ENCODE results near the gene PKIG.
"Not testable (repeated sequence)": the region's sequence is repeated elsewhere in the genome, so short reads cannot be mapped to it uniquely, and the experiment has no call there.

Gene PKIG

DNA sequence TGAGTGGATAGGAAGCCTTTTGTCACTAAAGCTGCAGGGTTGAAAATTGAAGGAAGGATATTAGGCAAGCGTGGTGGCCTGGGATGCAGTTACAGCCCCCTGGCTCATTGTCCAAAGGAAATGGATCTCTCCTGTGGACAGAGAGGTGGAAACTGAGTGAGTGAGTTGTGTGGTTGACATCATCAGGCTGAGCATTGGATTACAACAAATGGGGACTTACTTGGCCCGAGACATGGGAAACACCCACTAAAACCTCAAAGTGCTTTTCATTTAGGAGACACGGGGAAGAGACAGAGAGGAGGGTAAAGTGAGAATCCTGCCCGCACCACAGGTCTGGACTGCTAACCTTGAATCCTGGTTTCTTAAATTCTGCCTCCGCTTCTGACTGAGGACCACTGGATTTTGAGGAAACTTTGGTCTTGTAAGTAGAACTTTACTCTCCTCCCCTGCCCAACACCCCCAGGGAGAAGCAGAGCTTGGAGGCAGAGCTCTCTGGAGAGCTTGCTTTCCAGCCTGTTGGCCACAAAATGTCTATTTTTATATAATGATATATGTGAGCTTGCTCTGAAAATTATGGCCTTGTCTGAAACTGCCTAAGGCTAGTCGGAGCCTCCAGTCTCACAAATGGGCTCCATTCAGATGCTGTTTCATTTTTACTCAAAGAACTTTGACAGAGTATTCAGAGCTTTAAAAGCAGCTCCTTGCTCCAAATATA is at the start of gene PKIG:
TSS of gene PKIG (plus strand) at position 269 of the 715 bp plus-strand sequence. CDS start 31,978 bp downstream, outside the sequence.
- ATAC-seq: no peak

DNA sequence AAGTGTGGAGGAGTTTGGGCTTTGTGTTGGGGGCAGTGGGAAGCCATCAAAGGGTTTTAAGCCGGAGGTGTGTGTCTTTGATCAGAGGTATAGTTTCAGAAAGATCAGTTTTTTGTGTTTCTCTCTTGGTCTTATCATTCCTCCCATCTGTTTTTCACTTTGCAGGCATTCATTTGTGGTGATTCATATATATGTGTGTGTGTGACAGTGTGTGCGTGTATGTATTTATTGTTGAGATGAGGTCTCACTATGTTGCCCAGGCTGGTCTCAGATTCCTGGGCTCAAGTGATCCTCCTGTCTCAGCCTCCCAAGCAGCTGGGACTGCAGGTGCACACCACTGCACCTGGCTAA is 49.4 kb upstream of the PKIG start:
- ATAC-seq: peak; percentile 47 to 51

DNA sequence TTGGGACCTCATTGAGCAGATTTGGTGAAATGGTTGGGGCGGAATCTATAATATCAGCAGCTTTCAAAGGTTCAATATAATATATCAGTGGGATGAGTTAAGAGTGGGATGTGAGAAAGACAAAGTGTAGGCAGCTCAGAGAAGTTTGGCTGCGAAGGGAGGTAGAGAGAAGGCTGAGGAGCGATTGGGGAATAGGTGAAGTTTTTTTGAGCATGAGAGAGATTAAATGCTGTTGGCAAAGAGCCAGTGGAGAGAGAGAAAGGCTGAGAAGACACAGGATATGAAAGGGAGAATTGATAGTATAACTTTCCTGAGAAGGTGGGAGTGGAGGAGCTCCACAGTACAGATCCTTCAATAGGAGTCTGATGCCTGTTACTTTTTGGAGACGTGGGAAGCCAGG is 48.5 kb upstream of the PKIG start:
- no peak for ATAC-seq

DNA sequence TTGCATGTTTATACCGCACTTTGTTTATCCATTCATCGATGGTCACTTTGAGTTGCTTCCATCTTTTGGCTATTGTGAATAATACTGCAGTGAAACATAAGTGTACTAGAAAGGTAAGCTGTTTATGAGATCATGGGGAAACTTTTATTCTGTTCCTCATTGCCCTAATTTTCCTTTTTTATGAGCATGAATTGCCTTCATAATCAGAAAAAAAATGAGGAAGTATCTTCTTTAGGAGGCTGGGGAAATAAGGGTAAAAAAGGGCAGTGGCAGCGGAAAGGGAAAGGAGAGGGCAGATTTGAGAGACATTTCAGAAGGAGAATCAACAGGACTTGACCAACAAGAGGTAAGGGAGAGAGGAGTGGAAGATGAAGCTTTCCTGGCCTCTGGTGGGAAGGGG is 46.2 kb upstream of the PKIG start:
- ATAC-seq: no peak

DNA sequence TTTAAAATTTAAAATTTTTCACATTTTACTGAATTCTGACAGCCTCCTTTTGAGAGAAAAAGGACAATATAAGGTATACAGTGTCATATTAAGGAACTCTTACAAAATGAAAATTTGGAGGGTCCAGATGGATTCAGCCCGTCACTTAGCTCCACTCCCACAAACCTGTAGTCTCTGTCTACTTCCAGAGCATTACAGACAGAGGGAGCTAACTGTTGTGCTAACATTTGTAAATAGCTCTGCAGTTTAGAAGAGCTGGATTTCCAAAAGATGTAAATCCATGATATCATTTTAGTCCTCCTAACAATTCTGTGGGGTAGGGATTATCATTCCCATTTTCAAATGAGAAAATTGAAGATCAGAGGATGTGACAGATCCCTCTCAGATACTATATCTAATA is 44.4 kb upstream of the PKIG start:
- no peak for ATAC-seq

DNA sequence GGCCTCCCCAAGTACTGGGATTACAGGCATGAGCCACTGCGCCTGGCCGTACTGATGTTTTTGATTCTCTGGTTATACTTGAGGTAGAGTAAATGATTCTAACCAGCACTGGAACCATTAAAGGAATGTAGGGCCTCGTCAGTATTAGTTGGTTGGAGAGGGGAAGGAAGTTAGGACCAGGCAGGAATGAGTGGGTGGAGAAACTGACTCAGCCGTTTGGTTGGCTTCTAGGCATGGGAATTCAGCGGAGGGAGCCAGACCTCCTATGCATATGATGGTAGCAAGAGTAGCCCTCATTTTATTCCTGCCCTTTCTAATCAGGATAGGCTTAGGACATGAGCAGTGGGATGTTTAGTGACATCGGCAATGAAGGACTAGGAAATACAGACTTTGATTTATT is 41.5 kb upstream of the PKIG start:
- ATAC-seq: no peak

DNA sequence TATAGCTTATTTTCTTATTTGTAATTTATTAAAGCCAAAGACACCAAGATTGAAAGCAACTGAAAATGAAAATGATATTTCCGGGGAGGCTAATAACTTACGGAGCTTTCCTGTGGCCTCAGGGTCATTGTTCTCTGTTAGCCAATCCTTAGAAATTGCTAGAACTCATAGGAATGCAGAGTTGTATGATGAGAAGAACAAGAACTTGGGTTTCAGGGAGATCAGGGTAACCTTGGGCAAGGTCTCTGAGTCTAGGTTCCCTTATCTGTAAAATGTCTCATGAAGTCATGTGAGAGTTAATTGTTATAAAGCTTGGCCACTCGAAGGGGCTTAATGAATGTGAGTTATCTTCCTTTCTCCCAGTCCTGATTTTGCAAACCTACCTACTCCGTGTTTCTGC is 40.4 kb upstream of the PKIG start:
- ATAC-seq: no peak

DNA sequence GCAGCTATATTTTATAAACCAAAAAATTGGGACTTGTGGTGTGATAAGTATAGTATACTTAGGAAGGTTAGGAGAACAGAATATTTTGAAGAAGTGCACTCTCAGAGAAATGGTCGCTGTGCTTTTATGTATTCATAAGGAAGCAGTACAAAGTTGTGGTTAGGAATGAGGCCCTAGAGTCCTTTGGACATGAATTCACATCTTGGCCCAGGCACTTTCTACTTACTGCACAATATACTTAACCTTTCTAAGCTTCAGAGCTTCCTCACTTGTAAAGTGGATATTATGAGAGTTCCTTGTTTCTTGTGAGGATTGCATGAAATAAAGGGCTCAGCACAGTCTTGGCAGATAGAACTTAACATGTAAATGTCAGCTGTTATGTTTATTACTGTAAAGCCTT is 39.5 kb upstream of the PKIG start:
- no peak for ATAC-seq

DNA sequence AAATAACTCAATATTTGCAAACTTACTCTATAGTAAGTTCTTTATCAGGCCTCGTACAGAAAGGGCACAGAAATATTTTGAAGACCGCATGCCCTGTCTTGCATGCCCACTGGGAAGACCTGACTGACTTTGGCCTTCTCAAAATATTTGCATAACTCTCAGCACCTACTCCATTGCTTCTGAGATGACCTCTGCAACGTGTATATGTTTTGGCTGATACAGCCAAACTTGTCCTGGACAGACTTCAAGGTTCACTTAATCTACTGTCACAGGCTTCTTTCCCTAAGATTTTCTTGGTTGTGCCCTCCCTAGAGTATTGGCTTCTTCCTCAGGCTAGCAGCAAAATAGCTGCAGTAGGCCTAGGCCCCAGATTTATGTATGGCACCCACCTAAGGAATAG is 39.0 kb upstream of the PKIG start:
- no peak for ATAC-seq

DNA sequence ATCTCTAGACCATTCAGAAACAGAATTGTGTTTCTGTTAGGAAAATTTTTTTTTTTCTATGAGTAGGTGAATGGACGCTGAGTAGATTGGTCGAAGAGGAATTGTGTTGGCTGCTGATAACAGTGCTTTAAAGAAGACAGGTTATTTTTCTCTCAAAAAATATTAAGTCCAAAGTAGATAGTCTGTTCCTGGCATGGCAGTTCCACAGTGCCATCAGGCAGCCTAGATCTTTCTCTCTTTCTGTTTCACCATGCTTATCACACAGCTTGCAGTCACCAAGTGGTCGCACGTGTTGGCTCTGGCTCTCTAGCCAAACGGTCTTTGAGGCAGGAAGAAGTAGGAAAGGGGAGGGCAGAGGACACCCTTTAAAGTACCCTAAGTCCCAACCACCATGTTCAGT is 38.1 kb upstream of the PKIG start:
- ATAC-seq: no peak

DNA sequence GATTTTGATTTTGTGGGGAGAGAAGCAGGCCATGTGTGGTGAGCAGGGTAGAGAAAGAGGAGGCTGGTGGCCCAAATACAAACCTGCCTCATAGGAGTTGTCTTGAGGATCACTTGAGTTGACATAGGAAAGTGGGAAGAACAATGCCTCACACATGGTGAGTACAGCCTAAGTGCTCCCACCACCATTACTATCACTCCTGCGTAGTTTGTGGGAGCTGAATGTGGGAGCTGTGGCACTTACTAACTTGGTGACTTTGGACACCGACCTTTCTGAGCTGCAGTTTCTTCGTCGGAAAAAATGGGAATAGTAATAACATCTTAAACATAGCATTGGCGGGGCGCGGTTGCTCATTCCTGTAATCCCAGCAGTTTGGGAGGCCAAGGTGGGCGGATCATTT is 35.0 kb upstream of the PKIG start:
- ATAC-seq: no peak

DNA sequence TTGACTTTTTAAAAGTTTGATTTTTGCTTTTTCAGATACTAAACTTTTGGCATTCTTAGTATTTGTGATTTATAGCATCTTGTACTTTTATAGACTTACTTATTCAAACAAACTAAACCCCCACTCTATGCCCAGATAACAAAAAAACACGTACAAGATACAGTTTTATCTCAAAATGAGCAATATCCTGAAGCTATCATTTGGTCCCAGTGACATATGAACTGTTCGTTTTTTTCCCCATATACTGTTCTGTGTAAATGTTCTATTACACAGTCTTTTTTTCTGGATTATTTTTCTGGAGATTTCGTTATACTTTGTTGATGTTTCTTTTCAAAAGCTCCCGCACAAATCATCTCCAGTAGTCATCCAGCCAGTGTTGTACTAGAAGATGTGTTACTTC is 33.3 kb upstream of the PKIG start:
- ATAC-seq: no peak

DNA sequence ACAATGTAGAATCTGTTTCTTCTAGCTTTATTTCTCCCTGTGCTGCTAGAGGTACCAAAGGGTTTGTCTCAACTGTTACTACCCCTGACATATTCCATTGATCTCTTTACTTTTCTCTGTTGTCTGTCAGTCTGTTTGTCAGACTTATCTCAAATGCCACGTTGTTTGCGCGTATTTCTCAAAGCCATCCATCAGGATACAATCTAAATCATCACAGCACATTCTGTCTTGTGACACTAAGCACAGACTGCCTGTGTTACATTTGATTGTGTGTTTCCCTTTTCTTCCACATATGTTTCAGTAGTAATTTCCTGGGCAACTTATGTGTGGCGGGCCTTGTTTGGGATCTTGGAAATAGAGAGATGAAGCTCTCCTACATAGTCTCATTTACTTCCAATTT is 30.3 kb upstream of the PKIG start:
- ATAC-seq: no peak

DNA sequence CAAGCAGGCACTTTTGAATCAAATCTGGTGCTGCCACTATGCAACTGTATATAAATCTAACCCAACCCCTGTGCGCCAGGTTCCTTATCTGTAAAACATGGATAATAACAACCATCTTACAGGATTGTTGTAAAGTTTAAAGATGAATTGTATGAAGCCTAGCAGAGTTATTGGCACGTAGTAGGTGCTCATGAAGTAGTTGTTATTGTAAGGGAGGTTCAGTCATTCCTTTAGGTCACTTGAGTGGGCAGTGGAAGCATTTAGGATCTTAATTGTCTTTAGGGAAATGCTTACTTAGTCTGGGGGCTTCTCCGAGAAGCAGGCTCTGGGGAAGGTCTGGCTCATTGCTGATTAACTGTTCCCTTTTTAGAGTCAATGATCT is 29.8 kb upstream of the PKIG start:
- ATAC-seq: no peak

DNA sequence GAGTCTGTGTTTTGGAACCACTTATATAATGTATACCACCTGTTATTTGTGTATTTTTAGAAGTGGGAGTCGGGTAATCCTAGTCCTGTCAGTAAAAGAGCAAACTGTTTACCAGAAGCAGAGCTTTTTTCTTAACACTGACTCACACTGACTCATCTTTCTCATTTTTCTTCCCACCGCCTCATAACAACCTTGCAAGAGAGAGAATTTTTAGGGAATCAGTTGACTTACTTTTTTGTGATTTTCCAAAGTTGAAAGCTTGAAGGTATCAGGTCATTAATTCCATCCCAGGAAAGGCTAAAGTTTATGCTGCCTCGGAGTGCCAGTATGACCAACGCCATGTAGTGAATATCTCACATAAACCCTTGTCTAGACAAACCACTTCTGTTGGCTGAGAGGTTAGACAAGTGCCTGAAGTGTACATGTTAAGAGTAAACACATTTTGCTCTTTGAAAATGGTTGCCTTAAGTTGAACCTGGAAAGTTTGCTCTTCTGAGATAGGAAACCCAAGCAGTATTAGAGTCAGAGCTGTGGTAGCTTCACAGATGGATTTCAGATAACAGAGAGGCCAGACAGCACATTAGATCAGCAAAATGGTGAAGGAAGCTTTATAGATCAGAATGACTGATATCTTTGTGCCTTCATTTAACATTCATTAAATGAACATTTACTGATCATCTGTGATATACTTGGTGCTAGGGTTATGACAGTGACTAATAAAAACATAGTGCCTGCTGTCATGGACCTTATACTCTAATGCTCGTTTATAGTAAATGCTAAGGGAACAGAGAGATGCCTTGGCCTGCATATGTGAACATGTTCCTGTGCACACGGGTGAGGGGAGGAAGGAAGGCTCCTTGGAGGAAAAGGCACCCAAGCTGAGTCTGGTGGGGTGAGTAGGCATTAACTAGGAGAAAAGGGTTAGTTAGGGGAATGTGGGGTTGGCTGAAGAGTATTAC is 29.1 kb upstream of the PKIG start:
- peak; percentile 64 to 79 for ATAC-seq

DNA sequence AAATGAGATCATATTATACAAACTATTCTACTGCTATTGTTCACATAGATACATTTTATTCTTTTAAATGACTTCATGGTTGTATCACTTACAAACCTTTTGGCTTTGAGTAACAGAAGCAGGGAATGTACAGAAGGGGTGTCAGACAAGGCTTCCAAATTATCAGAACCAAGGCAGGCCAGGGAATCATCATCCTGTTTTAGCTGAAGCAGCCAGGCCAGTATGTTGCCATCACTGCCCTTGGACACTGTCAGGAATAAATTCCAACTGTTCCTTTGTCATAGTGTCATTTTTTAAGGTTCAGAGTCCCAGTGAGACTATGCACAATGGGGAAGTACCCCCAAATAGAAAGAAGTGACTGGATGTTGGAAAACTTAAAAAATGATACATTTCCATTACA is 23.1 kb upstream of the PKIG start:
- ATAC-seq: no peak

DNA sequence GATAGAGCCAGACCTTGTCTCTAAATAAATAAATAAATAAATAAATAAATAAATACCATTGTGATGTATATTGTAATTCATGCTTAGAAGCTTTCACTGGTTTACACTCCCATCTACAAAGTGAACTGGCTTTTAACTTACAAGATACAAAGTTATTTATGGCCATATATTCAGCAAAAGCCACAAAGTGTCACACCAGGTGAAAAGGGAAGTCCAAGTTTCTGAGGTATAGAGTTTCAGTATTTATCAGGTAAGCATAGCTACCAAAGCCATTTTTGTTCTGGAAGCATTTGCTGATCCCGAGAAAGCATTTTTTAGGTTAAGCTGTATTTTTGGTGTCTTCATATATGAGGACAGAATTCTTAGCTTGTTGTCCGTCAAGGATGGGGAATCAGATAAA is 22.1 kb upstream of the PKIG start:
- no peak for ATAC-seq

DNA sequence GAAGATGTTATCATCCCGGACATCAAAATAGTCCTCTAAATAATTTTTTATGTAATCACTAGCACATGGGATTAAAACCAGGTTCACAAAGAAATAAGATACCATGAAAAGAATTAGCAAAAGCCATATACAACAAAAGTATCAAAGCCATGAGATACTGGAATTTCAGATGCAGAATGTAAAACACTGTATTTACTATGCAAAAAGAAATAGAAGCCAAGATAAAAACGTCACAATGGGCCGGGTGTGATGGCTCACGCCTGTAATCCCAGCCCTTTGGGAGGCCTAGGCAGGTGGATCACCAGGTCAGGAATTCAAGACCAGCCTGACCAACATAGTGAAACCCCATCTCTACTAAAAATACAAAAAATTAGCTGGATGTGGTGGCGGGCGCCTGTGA is 21.6 kb upstream of the PKIG start:
- ATAC-seq: not testable (repeated sequence)

DNA sequence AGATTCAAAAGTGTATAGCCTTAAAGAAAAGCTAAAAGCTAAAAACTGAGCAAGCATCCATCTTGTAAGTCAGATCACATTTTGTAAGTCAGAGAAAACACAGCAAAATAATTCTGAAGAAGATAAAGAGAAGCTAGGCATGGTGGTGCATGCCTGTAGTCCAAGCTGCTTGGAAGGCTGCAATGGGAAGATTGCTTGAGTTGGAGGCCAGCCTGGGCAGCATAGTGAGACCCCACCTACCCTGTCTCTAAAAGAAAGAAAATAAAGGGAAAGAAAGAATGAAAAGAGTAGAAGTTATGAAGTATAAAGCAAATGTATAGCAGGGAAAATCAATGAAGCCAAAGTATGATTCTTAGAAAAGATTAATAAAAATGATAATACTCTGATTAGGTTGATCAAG is 20.5 kb upstream of the PKIG start:
- ATAC-seq: no peak

DNA sequence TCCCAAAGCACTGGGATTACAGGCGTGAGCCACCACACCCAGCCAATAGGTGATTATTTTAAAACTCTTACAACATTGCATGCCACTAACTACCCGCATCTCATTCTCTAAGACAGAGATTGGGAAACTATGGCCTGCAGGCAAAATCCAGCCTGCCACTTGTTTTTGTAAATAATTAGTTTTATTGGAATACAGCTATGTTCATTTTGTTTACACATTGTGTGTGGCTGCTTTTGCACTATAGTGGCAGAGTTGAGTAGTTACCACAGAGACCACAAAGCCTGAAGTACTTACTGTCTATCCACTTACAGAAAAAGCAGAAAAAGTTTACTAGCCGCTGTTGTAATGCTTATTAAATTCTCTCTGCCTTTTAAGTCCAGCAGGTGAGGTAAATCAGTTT is 16.4 kb upstream of the PKIG start:
- ATAC-seq: no peak

DNA sequence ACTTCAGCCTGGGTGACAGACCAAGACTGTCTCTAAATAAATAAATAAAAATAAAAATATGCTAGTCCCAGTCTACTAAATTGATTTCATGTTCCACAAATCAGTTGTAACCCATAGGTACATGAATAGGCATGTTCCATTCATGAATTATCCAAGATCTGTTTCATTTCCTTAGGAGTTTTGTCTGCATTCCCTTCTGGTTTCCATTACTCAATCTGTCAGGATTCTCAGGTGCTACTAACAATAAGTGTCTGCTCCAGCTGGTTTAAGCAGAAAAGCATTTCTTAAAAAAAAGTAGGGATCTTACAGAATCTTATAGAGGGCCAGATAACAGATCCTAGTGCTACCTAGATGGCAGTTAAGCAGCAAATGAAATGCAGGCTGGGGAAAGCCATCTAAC is 15.6 kb upstream of the PKIG start:
- ATAC-seq: no peak

DNA sequence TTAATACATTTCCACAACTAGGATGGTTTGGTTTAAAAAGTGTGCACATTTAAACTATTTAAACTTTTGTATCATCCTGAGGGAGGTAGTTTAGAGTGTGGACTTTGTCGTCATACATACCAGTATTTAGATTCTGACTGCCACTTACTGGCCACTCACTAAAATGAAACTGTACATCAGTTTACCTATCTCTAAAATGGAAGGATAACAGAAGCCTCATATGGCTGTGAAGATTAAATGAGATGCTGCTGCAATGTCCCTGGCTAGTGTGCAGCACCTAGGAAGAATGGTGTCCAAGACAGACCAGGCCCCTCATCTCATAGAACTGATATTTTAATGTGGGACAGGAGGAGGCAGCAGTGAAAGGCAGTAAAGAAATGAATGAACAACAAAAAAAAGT is 12.0 kb upstream of the PKIG start:
- no peak for ATAC-seq

DNA sequence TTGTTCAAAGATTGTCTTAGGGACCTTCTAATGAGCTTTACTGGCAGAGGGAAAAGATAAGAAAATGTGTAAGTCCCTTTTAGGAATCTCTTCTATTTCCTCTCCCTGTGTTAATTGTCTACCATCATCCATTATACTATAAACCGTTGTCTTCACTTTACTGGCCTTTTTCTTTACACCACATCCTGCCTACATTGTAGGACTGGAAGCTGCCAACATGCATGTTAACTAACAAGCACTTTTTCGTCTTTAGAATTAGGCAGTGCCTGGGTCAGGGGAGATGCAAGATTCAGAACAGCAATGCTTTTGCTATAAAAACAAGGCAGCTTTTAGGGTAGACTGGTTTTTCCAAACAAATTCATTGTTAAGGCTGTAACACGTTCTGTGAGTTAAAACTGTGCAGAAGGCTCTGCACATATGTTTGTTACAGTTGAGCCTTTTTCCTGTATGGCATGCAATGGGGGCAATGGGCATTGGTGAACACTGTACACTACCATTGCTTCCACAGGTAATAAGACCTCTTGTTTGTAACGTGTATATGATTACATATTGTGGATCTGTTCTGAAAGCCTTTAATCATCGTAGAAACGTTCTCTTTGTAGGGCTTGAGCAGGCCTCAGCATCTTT is 10.9 kb upstream of the PKIG start:
- no peak for ATAC-seq

Data from activated CD4-positive, CD25-positive, alpha-beta regulatory T cell treated with anti-CD3 and anti-CD28 coated beads, Interleukin-2, amount 50 U/mL, for 24 hours (primary cell).